HG03139 (cell line): Measurements from ENCODE around the gene SPTB.

Experiments used
- ATAC-seq: cut with Tn5 transposase; IDR thresholded peaks from one replicate; pipeline ENCODE4 v1.9.1; 2021; ENCODE audit not compliant: unreplicated experiment

The SPTB gene

GRCh38 chr14:64715628-64716412, 163.9 kb downstream of the SPTB start:
- no peak for ATAC-seq

DNA sequence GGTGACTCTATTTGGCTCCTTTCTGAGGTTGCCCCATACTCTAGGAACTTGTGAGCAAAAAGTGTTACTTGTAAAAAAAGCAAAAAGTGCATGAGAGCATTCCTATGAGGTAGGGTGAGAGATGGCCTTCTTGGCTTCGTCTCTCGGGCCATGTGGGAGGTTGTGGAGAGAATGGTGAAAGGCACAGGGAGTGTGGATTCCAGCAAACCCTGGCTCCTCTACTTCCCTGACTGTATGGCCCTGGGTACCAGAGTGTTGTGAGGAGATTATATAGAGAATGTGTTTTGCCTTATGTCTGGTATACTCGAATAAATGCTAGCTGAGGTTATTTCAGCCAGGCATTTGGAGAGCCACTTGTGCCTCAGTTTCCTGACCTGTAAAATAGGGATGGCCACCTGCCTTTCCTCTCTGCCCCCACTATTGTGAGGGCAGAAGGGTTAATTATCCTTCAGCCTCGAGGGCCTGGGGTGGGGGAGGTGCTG, 164.5 kb downstream of the SPTB start:
- ATAC-seq = no peak

- no peak for ATAC-seq
Observed at GRCh38 chr14:64714432-64715025, 165.2 kb downstream of the SPTB start.

DNA sequence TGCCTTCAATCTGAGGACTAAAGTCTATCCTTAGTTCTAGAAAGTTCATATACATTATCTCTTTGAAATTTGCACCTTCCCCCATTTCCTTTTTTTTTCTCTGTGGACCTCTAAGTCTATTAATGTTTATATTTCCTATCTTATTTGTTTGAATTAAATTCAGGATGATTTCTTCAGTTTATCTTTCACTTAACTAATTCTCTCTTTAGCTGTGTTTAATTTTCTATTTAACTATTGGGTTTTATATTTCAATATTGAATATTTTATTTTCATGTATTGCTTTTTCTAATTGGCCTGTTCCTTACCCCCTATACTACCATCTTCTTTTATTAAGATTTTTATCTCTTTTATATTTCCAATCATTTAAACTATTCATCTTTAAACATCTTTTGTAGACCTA, 166.0 kb downstream of the SPTB start:
- no peak for ATAC-seq

- no peak for ATAC-seq
Observed at GRCh38 chr14:64711039-64711438, 168.7 kb downstream of the SPTB start.

DNA sequence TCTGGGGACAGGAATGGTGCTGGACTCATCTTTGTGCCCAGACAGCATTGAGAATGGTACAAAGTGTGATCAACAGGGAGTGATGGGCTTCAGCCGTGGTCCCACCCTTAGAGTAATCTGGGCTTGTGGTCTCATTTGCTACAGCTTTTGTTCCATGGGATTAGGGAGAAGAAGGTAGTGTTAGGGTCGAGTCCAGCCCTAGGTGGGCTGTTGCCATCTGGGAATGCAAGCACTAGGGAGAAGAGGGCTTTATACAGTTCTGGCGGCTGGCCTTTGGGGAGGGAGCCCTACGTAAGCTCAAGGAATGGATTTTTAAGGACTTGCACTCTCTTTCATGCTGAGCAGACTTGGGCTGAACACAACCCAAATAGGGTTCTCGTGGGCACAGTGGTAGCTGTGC, 170.6 kb downstream of the SPTB start:
- ATAC-seq = no peak

GRCh38 chr14:64708148-64709004, 171.3 kb downstream of the SPTB start:
- no peak for ATAC-seq

DNA sequence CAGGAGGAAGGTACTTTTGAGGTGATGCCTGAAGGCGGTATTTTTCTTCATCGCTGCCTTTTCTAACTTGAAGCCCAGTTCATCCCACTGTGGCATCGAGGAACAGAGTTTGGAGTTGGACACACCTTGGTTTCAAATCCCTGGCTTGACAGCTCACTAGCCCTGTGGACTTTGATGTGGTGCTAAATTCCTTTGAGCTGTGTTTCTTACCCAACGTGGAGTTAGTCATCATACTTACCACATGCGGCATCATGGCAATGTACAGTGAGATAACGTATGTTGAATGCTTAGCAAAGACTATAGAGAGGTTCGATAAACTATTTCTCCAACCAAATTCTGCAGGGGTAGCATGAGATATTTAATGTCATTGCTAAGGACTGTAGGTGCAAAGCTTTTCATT, 172.0 kb downstream of the SPTB start:
- ATAC-seq = no peak

- no peak for ATAC-seq
Observed at GRCh38 chr14:64706593-64707193, 173.0 kb downstream of the SPTB start.

- ATAC-seq = no peak
Observed at GRCh38 chr14:64706119-64706592, 173.6 kb downstream of the SPTB start.

DNA sequence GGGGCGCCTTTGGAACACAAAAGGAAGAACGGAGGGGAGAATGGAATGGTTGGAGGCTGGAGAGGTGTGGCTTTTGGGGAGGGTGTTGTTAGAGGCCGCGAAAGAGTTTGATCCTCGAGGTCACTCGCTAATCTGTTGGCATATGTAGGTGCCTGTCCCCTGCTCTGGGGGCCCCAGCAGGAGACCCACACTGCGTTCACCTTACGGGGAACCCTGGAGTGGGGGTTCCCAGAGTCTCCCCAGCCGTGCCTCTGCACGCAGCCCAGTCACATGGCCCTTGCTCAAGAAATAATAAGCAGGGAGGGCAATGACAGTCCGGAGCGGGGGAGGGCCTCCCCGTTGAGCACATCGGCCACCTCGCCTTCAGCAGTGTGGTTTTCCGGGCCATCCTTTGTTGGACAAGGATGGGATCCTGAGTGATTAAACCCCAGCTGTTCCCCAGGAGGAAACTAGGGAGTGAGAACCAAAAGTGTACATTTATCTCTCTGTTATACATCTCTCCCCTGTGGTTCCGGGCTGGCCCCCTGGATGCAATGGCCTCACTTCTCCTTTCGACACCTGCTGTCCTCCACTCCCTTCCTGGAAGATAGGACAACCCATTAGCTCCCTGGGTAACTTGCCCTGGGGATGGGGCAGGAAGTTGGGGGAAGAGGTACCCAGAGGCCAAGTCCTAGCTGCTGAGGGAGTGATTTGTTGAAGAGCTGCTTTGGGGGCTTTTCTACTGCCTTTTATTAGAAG, 174.2 kb downstream of the SPTB start:
- no peak for ATAC-seq

DNA sequence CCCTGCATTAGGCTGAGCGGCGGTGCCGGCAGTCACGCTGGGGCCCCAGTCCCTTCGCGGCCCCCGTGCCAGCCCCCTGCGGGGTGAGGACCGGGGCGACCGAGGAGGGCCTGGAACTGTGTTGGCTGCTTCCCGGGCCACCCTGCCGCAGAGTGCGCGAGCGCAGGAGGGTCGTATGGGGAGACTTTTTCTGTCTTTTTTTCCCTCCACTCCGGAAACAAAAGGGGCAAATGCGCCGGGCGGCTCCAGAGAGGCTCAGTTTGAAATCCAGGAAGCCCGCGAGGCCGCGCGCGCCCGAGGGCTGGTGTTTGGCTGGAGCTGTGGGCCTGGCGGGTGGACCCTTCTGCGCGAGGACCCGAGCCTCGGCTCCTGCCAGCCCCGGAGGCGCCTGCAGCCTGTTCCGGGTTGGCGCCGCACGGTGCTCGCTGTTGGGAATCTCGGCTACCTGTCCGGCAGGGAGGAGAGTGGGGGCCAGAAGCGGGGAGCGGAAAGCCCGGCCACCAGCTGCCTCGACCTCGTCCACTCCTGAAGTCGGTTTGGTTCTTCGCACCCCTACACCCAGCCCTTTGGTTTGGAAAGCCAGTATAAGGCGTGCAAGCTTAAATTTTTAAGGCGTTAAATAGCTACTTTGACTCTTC, 174.8 kb downstream of the SPTB start:
- no peak for ATAC-seq

DNA sequence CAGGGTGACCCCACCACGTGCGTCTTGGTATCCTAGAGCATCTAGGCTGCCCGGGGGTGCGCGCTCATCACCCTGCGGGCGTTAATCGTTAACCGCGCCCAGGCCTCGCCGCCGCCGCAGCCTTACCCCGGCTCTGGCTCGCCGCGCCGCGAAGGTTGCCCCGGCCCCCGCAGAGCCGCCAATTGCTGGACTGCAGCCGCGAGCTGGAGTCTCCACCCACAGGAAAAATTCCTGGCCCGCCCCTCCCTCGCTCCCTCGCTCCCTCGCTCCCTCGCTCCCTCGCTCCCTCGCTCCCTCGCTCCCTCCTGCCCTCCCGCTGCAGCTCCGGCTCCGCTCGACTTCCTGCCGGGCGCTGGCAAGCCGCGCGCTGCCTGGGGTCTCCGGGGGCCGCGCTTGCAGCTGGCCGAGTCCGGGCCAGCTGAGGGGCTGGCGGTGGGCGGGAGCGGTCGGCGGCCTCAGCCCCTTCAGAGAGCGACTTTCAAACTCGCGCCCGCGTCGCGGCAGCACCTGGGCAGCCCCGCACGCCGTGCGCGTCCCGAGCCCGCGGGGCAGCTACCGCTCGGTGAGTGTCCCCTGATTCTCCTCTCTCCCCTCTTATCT, 175.5 kb downstream of the SPTB start, which contains the start of gene PLEKHG3:
PLEKHG3 (plus strand) TSS at position 282 of the 600 bp plus-strand sequence. CDS start 23,208 bp downstream, outside the sequence.
- no peak for ATAC-seq

GRCh38 chr14:64703395-64704142, 176.1 kb downstream of the SPTB start:
- ATAC-seq = no peak

GRCh38 chr14:64702493-64703394, 177.0 kb downstream of the SPTB start:
- ATAC-seq = no peak

DNA sequence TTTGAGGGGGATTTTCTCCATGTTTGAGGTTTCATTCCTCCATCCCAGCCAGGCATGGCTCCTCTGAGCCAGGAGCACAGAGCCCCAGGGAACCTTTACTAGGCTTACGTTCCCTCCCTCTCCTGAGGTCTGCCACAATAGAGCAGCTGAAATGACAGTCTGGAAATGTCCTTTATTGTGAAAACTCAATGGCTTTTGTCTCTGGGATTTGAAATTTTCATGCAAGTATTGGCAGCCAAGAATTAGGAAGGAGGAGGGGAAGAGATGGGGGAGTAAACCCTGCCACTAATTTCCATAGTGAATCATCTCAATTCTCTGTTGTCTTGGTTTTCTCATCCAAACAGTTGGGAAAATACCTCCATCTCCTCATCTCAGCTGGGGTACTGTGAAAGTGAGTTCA, 178.0 kb downstream of the SPTB start:
- ATAC-seq = no peak

DNA sequence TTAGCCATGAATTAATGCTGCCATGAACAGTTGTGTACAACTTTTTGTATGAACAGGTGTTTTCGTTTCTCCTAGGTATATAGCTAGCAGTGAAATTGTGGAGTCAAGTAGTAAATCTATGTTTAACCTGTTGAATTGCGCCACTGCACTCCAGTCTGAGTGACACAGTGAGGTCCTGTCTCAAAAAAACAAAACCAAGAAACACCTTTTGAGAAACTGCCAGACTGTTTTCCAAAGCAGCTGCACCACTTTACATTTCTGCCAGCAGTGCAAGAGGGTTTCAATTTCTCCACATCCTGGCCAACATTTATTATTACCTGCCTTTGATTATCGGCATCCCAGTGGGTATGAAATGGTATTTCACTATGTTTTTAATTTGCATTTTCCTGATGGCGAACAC, 178.8 kb downstream of the SPTB start:
- no peak for ATAC-seq

DNA sequence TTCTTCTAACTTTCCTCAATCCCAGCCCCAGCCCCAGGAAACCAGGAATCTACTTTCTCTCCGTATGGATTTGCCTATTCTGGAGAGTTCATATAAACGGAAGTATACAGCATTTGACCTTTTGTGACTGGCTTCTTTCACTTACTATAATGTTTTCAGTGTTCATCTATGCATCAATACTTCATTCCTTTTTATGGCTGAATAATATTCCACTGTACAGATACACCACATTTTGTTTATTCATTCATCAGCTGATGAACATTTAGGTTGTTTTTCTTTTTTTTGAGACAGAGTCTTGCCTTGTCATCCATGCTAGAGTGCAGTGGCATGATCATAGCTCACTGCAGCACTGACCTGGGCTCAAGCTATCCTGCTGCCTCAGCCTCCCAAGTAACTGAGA, 179.4 kb downstream of the SPTB start:
- no peak for ATAC-seq
